Right kidney (tissue), 1 donor: ENCODE measurements around the gene DNAAF5.

ENCODE experiments used
- DNase-seq: peaks from one replicate; pipeline ENCODE4 v3.0.0-alpha.2; 2016

The DNAAF5 gene

DNA sequence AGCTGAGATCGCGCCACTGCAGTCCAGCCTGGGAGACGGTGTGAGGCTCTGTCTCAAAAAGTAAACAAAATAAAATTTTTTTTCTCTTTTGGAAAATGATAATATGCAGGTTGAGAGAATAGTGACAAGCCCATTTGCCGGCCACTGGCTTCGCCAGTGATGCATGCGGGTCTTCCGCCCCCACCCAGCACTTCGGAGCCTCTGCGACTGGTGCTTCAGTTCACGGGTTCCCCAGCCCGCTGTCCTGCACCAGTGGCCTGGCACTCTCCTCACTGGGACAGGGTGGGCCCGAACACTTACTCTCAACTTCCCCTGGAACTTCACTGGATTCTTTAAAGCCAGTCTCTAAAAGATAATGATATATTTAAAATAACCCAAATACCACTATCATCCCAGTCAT, 108.5 kb downstream of the DNAAF5 start:
- DNase-seq, result no peak

DNA sequence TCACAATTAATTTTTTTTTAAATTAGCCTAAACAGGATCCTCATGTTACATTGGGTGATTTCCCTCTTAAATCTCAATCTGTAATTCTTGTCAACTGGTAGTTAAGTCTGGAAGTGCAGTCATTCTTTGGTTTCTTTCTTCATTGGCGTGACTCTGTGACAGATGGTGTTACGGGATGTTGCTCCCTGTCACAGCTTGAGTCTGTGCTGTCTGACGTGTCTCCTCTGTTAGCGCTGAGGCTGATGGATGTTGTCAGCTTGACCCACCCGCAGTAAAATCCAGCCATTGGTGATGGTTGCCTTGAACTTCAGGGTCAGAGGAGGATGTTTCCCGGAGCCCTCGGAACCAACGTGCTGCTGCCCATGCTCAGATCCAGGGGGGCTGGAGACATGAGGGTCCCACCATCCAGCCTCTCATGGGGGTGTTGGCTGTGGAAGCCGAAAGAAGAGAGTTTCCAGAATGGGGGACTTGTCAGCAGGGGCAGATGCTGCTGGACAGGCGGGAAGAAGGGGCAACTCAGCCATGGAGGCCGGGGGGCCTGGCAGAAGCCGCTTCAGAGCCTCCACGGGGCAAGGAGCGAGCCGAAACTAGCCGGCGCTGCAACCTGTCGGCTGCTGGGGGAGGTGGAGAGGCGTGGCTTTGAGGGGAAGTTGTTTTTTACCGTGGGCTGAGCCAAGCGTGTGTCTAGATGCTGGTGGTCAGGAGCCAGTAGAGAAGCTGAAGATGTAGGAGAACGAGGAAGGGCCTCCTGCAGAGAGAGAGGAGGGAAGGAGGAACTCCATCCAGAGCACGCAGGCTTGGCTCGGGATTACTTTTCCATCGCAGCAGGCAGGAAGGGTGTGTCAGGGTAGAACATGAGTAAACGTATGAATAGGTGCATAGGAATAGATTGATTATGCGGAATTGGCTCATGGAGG, 109.2 kb downstream of the DNAAF5 start:
- no peak for DNase-seq
